GM18511 (cell line): ENCODE measurements around the gene ZNF142.
A peak's percentile ranks its signal among the peaks of the same experiment; 100 is the strongest.

Experiments
- ATAC-seq: cut with Tn5 transposase; IDR thresholded peaks from one replicate; pipeline ENCODE4 v1.9.1; 2021; ENCODE audit warnings: mild to moderate bottlenecking, moderate library complexity; ENCODE audit not compliant: unreplicated experiment

The ZNF142 gene

GRCh38 chr2:218648088-218648786 is 11.2 kb downstream of the ZNF142 start:
- no peak for ATAC-seq

- peak; percentile 87 for ATAC-seq
Measured at GRCh38 chr2:218645126-218645525, 14.3 kb downstream of the ZNF142 start.

GRCh38 chr2:218644721-218645120 is 14.7 kb downstream of the ZNF142 start:
- ATAC-seq: peak; percentile 15

- ATAC-seq: no peak
Measured at GRCh38 chr2:218643751-218644310, 15.6 kb downstream of the ZNF142 start.

GRCh38 chr2:218642786-218643185 is 16.6 kb downstream of the ZNF142 start:
- ATAC-seq: no peak

- no peak for ATAC-seq
Measured at GRCh38 chr2:218642121-218642656, 17.2 kb downstream of the ZNF142 start.

- ATAC-seq: no peak
Measured at GRCh38 chr2:218638372-218638771, 21.1 kb downstream of the ZNF142 start.

GRCh38 chr2:218635719-218636118 is 23.7 kb downstream of the ZNF142 start:
- ATAC-seq: no peak

- ATAC-seq: no peak
Measured at GRCh38 chr2:218631837-218632236, 27.6 kb downstream of the ZNF142 start.

- no peak for ATAC-seq
Measured at GRCh38 chr2:218627939-218628338, 31.5 kb downstream of the ZNF142 start.

- ATAC-seq: no peak
Measured at GRCh38 chr2:218626369-218626768, 33.1 kb downstream of the ZNF142 start.

- no peak for ATAC-seq
Measured at GRCh38 chr2:218623366-218623705, 36.1 kb downstream of the ZNF142 start.

GRCh38 chr2:218622606-218623365 is 36.6 kb downstream of the ZNF142 start:
- ATAC-seq: no peak

GRCh38 chr2:218621007-218621406 is 38.4 kb downstream of the ZNF142 start:
- no peak for ATAC-seq

GRCh38 chr2:218618102-218618860 is 41.1 kb downstream of the ZNF142 start:
- ATAC-seq: no peak

- ATAC-seq: no peak
Measured at GRCh38 chr2:218615868-218616315, 43.5 kb downstream of the ZNF142 start.

GRCh38 chr2:218607436-218608115 is 51.8 kb downstream of the ZNF142 start, which contains the start of gene PLCD4:
Gene PLCD4, plus strand, starts transcription at chr2:218607899. Its CDS starts 7,841 bp downstream, at chr2:218615740.
- no peak for ATAC-seq

GRCh38 chr2:218605432-218605831 is 54.0 kb downstream of the ZNF142 start:
- no peak for ATAC-seq
